AG09309 (cell line): ENCODE data around the gene ATP6V0D1.

ENCODE experiments used
- DNase-seq: peaks from one replicate; pipeline ENCODE4 v3.0.0-alpha.2; 2010; ENCODE audit warnings: low read depth
- H3K4me3 ChIP-seq: 2 replicates; pipeline ENCODE4 v1.5.1; 2011; ENCODE audit warnings: mild to moderate bottlenecking, low read depth, low read length, moderate library complexity; ENCODE audit not compliant: control insufficient read depth
- CTCF ChIP-seq: IDR thresholded peaks from 2 replicates; pipeline ENCODE4 v1.5.1; 2011; ENCODE audit warnings: mild to moderate bottlenecking, low read depth, low read length, inconsistent platforms; ENCODE audit not compliant: insufficient read depth, control insufficient read depth; ENCODE audit errors: missing control alignments

Gene ATP6V0D1

GRCh38 chr16:67482233-67482924, 1.4 kb upstream of the ATP6V0D1 start:
- H3K4me3 ChIP-seq = peak overlapping the region; percentile 46
- no peak for TF ChIP-seq CTCF
- DNase-seq = no peak

- no peak for TF ChIP-seq CTCF
- no peak for DNase-seq
- peak overlapping the region; percentile 46 for H3K4me3 ChIP-seq
These were observed 740 bp upstream of the ATP6V0D1 start for GRCh38 chr16:67481561-67482232.

- TF ChIP-seq CTCF = no peak
- H3K4me3 ChIP-seq = no peak overlapping the region
- DNase-seq = no peak
These were observed 2.9 kb downstream of the ATP6V0D1 start for GRCh38 chr16:67477960-67478554.

GRCh38 chr16:67474551-67475455, 6.2 kb downstream of the ATP6V0D1 start:
- TF ChIP-seq CTCF = no peak
- no peak for DNase-seq

GRCh38 chr16:67471758-67472384, 9.1 kb downstream of the ATP6V0D1 start:
- no peak for DNase-seq
- H3K4me3 ChIP-seq = no peak overlapping the region
- TF ChIP-seq CTCF = no peak

More at GRCh38 chr16:67474551-67475455, 6.2 kb downstream of the ATP6V0D1 start:
- H3K4me3 ChIP-seq = no peak overlapping the region

- H3K4me3 ChIP-seq = no peak overlapping the region
- no peak for TF ChIP-seq CTCF
- DNase-seq = no peak
These were observed 10.6 kb downstream of the ATP6V0D1 start for GRCh38 chr16:67470359-67470758.
